Measurements from ENCODE around the gene FBF1.
"Not testable (repeated sequence)": the region's sequence is repeated elsewhere in the genome, so short reads cannot be mapped to it uniquely, and the experiment has no call there.

FBF1 gene

GRCh38 chr17:75874323-75875181 lies 66.3 kb downstream of the FBF1 start:
- DNase-seq = no peak

GRCh38 chr17:75873587-75874322 lies 67.1 kb downstream of the FBF1 start:
- no peak for DNase-seq

- DNase-seq = peak; percentile 78
These were observed 68.1 kb downstream of the FBF1 start for GRCh38 chr17:75872434-75873351.

GRCh38 chr17:75870228-75870627 lies 70.6 kb downstream of the FBF1 start:
- DNase-seq = not testable (repeated sequence)

GRCh38 chr17:75869282-75870141 lies 71.3 kb downstream of the FBF1 start:
- no peak for DNase-seq

GRCh38 chr17:75868730-75869281 lies 72.0 kb downstream of the FBF1 start:
- not testable (repeated sequence) for DNase-seq

- not testable (repeated sequence) for DNase-seq
These were observed 75.2 kb downstream of the FBF1 start for GRCh38 chr17:75865404-75866188.

GRCh38 chr17:75864887-75865286 lies 76.0 kb downstream of the FBF1 start:
- DNase-seq = peak; percentile 27

- peak; percentile 65 for DNase-seq
These were observed 76.4 kb downstream of the FBF1 start for GRCh38 chr17:75864448-75864871.

- DNase-seq = no peak
These were observed 78.9 kb downstream of the FBF1 start for GRCh38 chr17:75861927-75862317.
